Natural killer cell (primary cell): ENCODE results near the gene NDRG2. TPM values are rescaled to one million over a fixed set of nuclear protein-coding genes. Genes with fewer than 3 reads are reported as not detected.

Source experiments
- ATAC-seq, 3 donors: fragments of 150-1000 bp in 2 of 3; fragments of 200-7000 bp in 1 of 3; cut with Tn5 transposase; 1 replicate in 1 of 3; 2 replicates in 2 of 3; pipeline ENCODE4 v1.10.0; 2021; ENCODE audit warnings: mild to moderate bottlenecking in 2 of 3, moderate library complexity in 2 of 3
- DNase-seq, 2 donors: peaks; one replicate each; pipeline versions ENCODE4 v3.0.0 to v3.0.0-alpha.2; 2013 to 2021; ENCODE audit warnings: mixed read lengths in 1 of 2
- H3K27ac ChIP-seq: one replicate; pipeline ENCODE4 v1.5.1; 2013; ENCODE audit warnings: mild to moderate bottlenecking, low read length
- H3K27me3 ChIP-seq: one replicate; pipeline ENCODE4 v1.6.1; 2013; ENCODE audit warnings: low read length; ENCODE audit not compliant: control insufficient read depth, insufficient read depth
- H3K36me3 ChIP-seq: one replicate; pipeline ENCODE4 v1.6.1; 2013; ENCODE audit warnings: low read length; ENCODE audit not compliant: control insufficient read depth, insufficient read depth
- H3K4me1 ChIP-seq: one replicate; pipeline ENCODE4 v1.6.1; 2013; ENCODE audit warnings: low read length; ENCODE audit not compliant: control insufficient read depth, insufficient read depth
- H3K4me3 ChIP-seq: one replicate; pipeline ENCODE4 v1.5.1; 2013; ENCODE audit warnings: low read length
- H3K9me3 ChIP-seq: one replicate; pipeline ENCODE4 v1.6.1; 2013; ENCODE audit warnings: low read length; ENCODE audit not compliant: control insufficient read depth, insufficient read depth
- H3K27ac Mint-ChIP-seq, 2 donors: one replicate each; pipeline ENCODE4 v1.8.0; 2022; ENCODE audit warnings: mild to moderate bottlenecking in 2 of 2, mixed read lengths in 2 of 2, moderate library complexity in 1 of 2
- H3K27me3 Mint-ChIP-seq, 2 donors: one replicate each; pipeline ENCODE4 v1.8.0; 2022; ENCODE audit warnings: low read depth in 2 of 2, mixed read lengths in 2 of 2
- H3K36me3 Mint-ChIP-seq: one replicate; pipeline ENCODE4 v1.8.0; 2022; ENCODE audit warnings: mixed read lengths
- H3K4me1 Mint-ChIP-seq, 2 donors: one replicate each; pipeline ENCODE4 v1.8.0; 2022; ENCODE audit warnings: mixed read lengths in 2 of 2
- H3K4me3 Mint-ChIP-seq: one replicate; pipeline ENCODE4 v1.8.0; 2022; ENCODE audit warnings: mild to moderate bottlenecking, moderate library complexity, mixed read lengths
- H3K9me3 Mint-ChIP-seq, 2 donors: one replicate each; pipeline ENCODE4 v1.8.0; 2022; ENCODE audit warnings: mixed read lengths in 2 of 2
- WGBS: methylation state at CpG from one replicate; pipeline ENCODE4 v1.1.7; 2013; ENCODE audit warnings: missing lambda C conversion rate; ENCODE audit not compliant: insufficient coverage; 5-methylcytosine and 5-hydroxymethylcytosine counted together
- intact Hi-C: fragments of 100-400 bp; cut with micrococcal nuclease; formaldehyde crosslinking; loops from one replicate; pipeline ENCODE4 v1.14.2; 2022
- total RNA-seq, 4 donors: library from RNA; stranded (reverse); fragments of 120-200 nt in 1 of 4; gene quantifications; one replicate each; pipeline versions ENCODE4 v1.2.3 to v1.2.4, GENCODE V29; 2013 to 2022
- TF ChIP-seq, protein P1 (sequence below): fragments of 200-600 bp; IDR thresholded peaks from one replicate; pipeline ENCODE4 v1.8.0; 2022; ENCODE audit warnings: antibody characterized with exemption

Gene NDRG2
- total RNA-seq, 3 donors from 2014 or later (not counting 1 experiment from before 2014, with no cell fraction given) = 11.2 to 14.6 (median 13.6) TPM

DNA sequence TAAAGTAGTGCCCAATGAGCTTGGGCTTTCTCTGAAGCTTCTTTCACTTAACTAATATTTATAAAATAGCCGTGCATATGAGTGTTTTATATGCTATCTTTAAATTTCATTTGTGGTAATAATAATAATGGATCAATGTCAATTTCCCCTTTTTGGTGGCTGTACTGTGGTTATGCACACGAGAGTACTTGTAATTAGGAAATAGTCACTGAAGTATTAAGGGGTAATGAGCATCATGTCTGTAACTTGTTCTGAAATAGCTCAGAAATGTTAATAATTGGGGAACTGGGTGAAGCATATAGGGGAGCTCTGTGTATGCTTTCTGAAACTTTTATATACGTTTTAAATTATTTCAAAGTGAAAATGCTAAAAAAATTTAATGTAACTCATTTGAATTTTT is 25.7 kb upstream of the NDRG2 start:
- no peak overlapping the region for H3K27ac ChIP-seq
- WGBS = 27% methylated on average over 1 of the region's 3 CpGs
- TF ChIP-seq, protein P1, sequence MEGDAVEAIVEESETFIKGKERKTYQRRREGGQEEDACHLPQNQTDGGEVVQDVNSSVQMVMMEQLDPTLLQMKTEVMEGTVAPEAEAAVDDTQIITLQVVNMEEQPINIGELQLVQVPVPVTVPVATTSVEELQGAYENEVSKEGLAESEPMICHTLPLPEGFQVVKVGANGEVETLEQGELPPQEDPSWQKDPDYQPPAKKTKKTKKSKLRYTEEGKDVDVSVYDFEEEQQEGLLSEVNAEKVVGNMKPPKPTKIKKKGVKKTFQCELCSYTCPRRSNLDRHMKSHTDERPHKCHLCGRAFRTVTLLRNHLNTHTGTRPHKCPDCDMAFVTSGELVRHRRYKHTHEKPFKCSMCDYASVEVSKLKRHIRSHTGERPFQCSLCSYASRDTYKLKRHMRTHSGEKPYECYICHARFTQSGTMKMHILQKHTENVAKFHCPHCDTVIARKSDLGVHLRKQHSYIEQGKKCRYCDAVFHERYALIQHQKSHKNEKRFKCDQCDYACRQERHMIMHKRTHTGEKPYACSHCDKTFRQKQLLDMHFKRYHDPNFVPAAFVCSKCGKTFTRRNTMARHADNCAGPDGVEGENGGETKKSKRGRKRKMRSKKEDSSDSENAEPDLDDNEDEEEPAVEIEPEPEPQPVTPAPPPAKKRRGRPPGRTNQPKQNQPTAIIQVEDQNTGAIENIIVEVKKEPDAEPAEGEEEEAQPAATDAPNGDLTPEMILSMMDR = no peak
- no peaks in the 10 kb centered on the region for H3K4me1 ChIP-seq
- no peaks in the 10 kb centered on the region for H3K9me3 ChIP-seq
- ATAC-seq (no peak), DNase-seq (no peak)
- H3K36me3 ChIP-seq = no peaks in the 10 kb centered on the region
- intact Hi-C loops = no loop called here
- H3K9me3 Mint-ChIP-seq = no peaks in the 10 kb centered on the region
- H3K4me1 Mint-ChIP-seq = no peaks in the 10 kb centered on the region
- no peak overlapping the region for H3K4me3 ChIP-seq
- H3K36me3 Mint-ChIP-seq = no peaks in the 10 kb centered on the region
- H3K4me3 Mint-ChIP-seq = no peak overlapping the region
- H3K27ac Mint-ChIP-seq = no peak overlapping the region
- H3K27me3 ChIP-seq = no peaks in the 10 kb centered on the region
- peaks cover 2 to 8% of the 10 kb centered on the region in 2 donors for H3K27me3 Mint-ChIP-seq

DNA sequence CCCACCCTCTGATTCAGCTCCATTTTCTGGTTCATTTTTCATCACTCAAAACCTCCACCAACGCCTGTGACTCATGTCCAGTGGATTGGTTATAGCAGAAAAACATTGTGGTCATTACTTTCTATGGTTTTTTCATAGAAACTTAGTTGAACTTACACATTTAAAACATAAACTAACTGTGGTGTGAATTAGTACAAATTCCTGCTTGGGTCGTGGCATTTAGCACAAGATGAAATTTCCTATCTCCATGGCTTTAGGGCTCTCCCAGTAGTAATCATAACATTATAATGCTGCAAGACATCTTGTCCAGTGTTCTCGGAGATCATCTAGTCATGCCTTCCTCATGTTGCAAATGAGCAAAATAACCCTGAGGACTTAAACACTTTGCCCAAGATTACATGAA is 24.4 kb upstream of the NDRG2 start:
- Histone ChIP-seq H3K27me3 (no peaks in the 10 kb centered on the region), H3K4me1 (no peaks in the 10 kb centered on the region), H3K36me3 (no peaks in the 10 kb centered on the region), H3K9me3 (no peaks in the 10 kb centered on the region), H3K27ac (no peak overlapping the region), H3K4me3 (no peak overlapping the region)
- Mint-ChIP-seq H3K27ac (no peak overlapping the region), H3K4me3 (no peak overlapping the region), H3K9me3 (no peaks in the 10 kb centered on the region), H3K36me3 (no peaks in the 10 kb centered on the region), H3K27me3 (peaks cover 15 to 16% of the 10 kb centered on the region in 2 donors), H3K4me1 (no peaks in the 10 kb centered on the region)
- intact Hi-C loops = no loop called here
- WGBS = 69% methylated on average over 2 of the region's 3 CpGs
- TF ChIP-seq, protein P1 = no peak
- ATAC-seq (no peak), DNase-seq (no peak)

DNA sequence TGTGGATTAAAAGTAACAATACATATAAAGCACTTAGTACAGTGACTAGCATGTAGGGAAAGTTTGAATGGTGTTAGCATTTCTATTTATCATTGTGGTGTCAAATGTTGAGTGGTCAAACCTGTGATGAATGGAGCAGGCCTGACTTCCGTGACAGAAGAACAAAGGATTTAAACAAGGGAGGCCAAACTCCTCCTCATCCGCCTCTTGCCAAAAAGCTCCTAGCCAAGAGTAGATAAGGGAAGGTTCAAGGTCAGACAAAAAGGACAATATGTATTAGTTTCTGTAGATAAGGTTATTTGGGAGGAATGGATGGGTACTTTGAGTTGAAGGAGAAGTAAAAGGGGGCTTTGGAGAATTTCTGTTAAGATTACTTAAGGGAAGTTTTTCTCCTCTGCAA is 23.8 kb upstream of the NDRG2 start:
- no peaks in the 10 kb centered on the region for H3K36me3 Mint-ChIP-seq
- H3K9me3 Mint-ChIP-seq = no peaks in the 10 kb centered on the region
- no peaks in the 10 kb centered on the region for H3K4me1 Mint-ChIP-seq
- no peak overlapping the region for H3K27ac Mint-ChIP-seq
- Histone ChIP-seq H3K27me3 (no peaks in the 10 kb centered on the region), H3K36me3 (no peaks in the 10 kb centered on the region), H3K27ac (no peak overlapping the region), H3K9me3 (no peaks in the 10 kb centered on the region), H3K4me3 (no peak overlapping the region), H3K4me1 (no peaks in the 10 kb centered on the region)
- 96% methylated on average over 2 of the region's 2 CpGs for WGBS
- H3K27me3 Mint-ChIP-seq = peaks cover 16% of the 10 kb centered on the region in 2 donors
- DNase-seq (no peak), ATAC-seq (no peak)
- intact Hi-C loops = no loop called here
- no peak overlapping the region for H3K4me3 Mint-ChIP-seq
- TF ChIP-seq, protein P1 = no peak

DNA sequence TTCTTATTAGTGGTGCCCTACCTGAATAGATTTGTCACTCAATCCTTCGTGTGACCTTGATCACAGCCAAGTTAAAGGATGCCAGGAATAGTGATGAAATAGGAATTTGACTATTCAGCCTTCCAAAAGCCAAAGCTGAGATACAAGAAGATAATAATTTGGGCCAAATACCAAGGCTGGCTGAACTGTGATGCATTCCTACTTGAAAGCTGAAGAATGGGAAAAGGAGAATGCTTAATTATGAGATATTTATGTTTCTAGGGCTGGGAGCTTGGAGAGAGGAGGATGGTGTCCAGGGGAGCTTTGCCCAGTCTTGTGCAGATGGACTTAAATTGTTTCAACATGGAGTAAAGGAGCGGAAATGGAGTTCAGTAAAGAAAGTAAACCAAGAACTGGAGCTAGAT is 22.5 kb upstream of the NDRG2 start:
- Mint-ChIP-seq H3K4me1 (no peaks in the 10 kb centered on the region), H3K27ac (no peak overlapping the region), H3K4me3 (no peak overlapping the region), H3K36me3 (no peaks in the 10 kb centered on the region), H3K27me3 (peaks cover 19 to 28% of the 10 kb centered on the region in 2 donors), H3K9me3 (no peaks in the 10 kb centered on the region)
- H3K4me1 ChIP-seq = no peaks in the 10 kb centered on the region
- peaks cover 3% of the 10 kb centered on the region for H3K27me3 ChIP-seq
- intact Hi-C loops = no loop called here
- 85% methylated on average over 2 of the region's 2 CpGs for WGBS
- no peak overlapping the region for H3K27ac ChIP-seq
- no peak for DNase-seq
- H3K9me3 ChIP-seq = no peaks in the 10 kb centered on the region
- no peak for ATAC-seq
- TF ChIP-seq, protein P1 = no peak
- H3K4me3 ChIP-seq = no peak overlapping the region
- H3K36me3 ChIP-seq = no peaks in the 10 kb centered on the region
